HEK293 (cell line): ENCODE measurements around the gene CPEB4.

Experiments
- CTCF ChIA-PET: fragments of 350-600 bp; formaldehyde crosslinking; extraction: SDS; loops from one replicate; lab custom pipeline; 2021; ENCODE audit warnings: antibody characterized with exemption; lab: Yijun Ruan, JAX
- POLR2A ChIA-PET: fragments of 300-600 bp; formaldehyde crosslinking; extraction: SDS; loops from one replicate; lab custom pipeline; 2020; ENCODE audit warnings: antibody characterized with exemption, inconsistent platforms; lab: Yijun Ruan, JAX
- H3K27ac ChIP-seq: fragments of 200-500 bp; sonication (Bioruptor generic); 2 replicates; pipeline ENCODE4 v1.5.1; 2014; ENCODE audit warnings: low read depth, low read length, control low read depth, inconsistent platforms; ENCODE audit errors: extremely low read depth
- H3K36me3 ChIP-seq, 2 experiments: fragments of 200-500 bp in 1 of 2; sonication (Bioruptor generic) in 1 of 2; 1 replicate in 1 of 2; 2 replicates in 1 of 2; pipeline ENCODE4 v1.5.1; 2014 to 2017; ENCODE audit warnings: inconsistent platforms in 2 of 2, low read length in 2 of 2; ENCODE audit not compliant: control insufficient read depth in 2 of 2, insufficient read depth in 1 of 2
- H3K4me1 ChIP-seq: fragments of 200-500 bp; sonication (Bioruptor generic); 2 replicates; pipeline ENCODE4 v1.5.1; 2014; ENCODE audit warnings: mild to moderate bottlenecking, low read length, inconsistent platforms; ENCODE audit not compliant: control insufficient read depth, insufficient read depth
- H3K4me3 ChIP-seq: 2 replicates; pipeline ENCODE4 v1.5.1; 2011; ENCODE audit warnings: low read depth, mild to moderate bottlenecking, control low read depth, low read length, moderate library complexity
- H3K9me3 ChIP-seq: fragments of 200-500 bp; sonication (Bioruptor generic); 2 replicates; pipeline ENCODE4 v1.5.1; 2014; ENCODE audit warnings: low read depth, low read length, inconsistent platforms; ENCODE audit not compliant: control insufficient read depth, insufficient read depth
- GLI2 ChIP-seq: fragments of 450-650 bp; formaldehyde crosslinking; IDR thresholded peaks from 2 replicates; pipeline ENCODE4; 2017; ENCODE audit warnings: missing biosample characterization, missing genetic modification characterization, low read depth, borderline replicate concordance
- GLIS1 ChIP-seq: fragments of 450-650 bp; formaldehyde crosslinking; IDR thresholded peaks from 2 replicates; pipeline ENCODE4 v1.5.1; 2016; ENCODE audit warnings: missing biosample characterization, missing genetic modification characterization
- MEIS1 ChIP-seq: sonication (generic); formaldehyde crosslinking; IDR thresholded peaks from 2 replicates; pipeline ENCODE4 v1.8.1; 2022; ENCODE audit warnings: missing genetic modification reagents, mild to moderate bottlenecking, borderline replicate concordance
- RBAK ChIP-seq: fragments of 450-650 bp; formaldehyde crosslinking; IDR thresholded peaks from 2 replicates; pipeline ENCODE4 v1.5.1; 2016; ENCODE audit warnings: missing biosample characterization, missing genetic modification characterization
- SP7 ChIP-seq: fragments of 450-650 bp; formaldehyde crosslinking; IDR thresholded peaks from 2 replicates; pipeline ENCODE4 v1.5.1; 2016; ENCODE audit warnings: missing biosample characterization, missing genetic modification characterization
- ZBTB6 ChIP-seq: fragments of 450-650 bp; formaldehyde crosslinking; IDR thresholded peaks from 2 replicates; pipeline ENCODE4 v1.5.1; 2017; ENCODE audit warnings: missing biosample characterization, missing genetic modification characterization
- ZBTB8A ChIP-seq: fragments of 450-650 bp; formaldehyde crosslinking; IDR thresholded peaks from 2 replicates; pipeline ENCODE4 v1.5.1; 2016; ENCODE audit warnings: missing biosample characterization, missing genetic modification characterization
- ZNF155 ChIP-seq: fragments of 450-650 bp; formaldehyde crosslinking; IDR thresholded peaks from 2 replicates; pipeline ENCODE4 v1.5.1; 2016; ENCODE audit warnings: missing biosample characterization, missing genetic modification characterization
- ZNF202 ChIP-seq: fragments of 450-650 bp; formaldehyde crosslinking; IDR thresholded peaks from 2 replicates; pipeline ENCODE4 v1.5.1; 2016; ENCODE audit warnings: missing biosample characterization, missing genetic modification characterization, borderline replicate concordance
- ZNF239 ChIP-seq: fragments of 450-650 bp; formaldehyde crosslinking; IDR thresholded peaks from 2 replicates; pipeline ENCODE4 v1.5.1; 2016; ENCODE audit warnings: missing biosample characterization, missing genetic modification characterization
- ZNF280C ChIP-seq: fragments of 450-650 bp; formaldehyde crosslinking; IDR thresholded peaks from 2 replicates; pipeline ENCODE4 v1.5.1; 2016; ENCODE audit warnings: missing biosample characterization, missing genetic modification characterization
- ZNF280D ChIP-seq: fragments of 450-650 bp; formaldehyde crosslinking; IDR thresholded peaks from 2 replicates; pipeline ENCODE4 v1.5.1; 2016; ENCODE audit warnings: missing biosample characterization, missing genetic modification characterization
- ZNF341 ChIP-seq: fragments of 450-650 bp; formaldehyde crosslinking; IDR thresholded peaks from 2 replicates; pipeline ENCODE4; 2016; ENCODE audit warnings: low read depth, missing biosample characterization, missing genetic modification characterization
- ZNF350 ChIP-seq: fragments of 450-650 bp; formaldehyde crosslinking; IDR thresholded peaks from 2 replicates; pipeline ENCODE4 v1.5.0; 2017; ENCODE audit warnings: missing biosample characterization, mild to moderate bottlenecking, missing genetic modification characterization
- ZNF518A ChIP-seq: fragments of 450-650 bp; formaldehyde crosslinking; conservative IDR thresholded peaks from 2 replicates; pipeline ENCODE4 v1.5.1; 2016; ENCODE audit warnings: low read depth, missing biosample characterization, missing genetic modification characterization
- ZNF791 ChIP-seq: fragments of 450-650 bp; formaldehyde crosslinking; IDR thresholded peaks from 2 replicates; pipeline ENCODE4 v1.5.1; 2016; ENCODE audit warnings: missing biosample characterization, missing genetic modification characterization
- TF ChIP-seq, protein P1 (sequence below): fragments of 450-650 bp; formaldehyde crosslinking; IDR thresholded peaks from 2 replicates; pipeline ENCODE4 v1.5.1; 2016; ENCODE audit warnings: missing biosample characterization, missing genetic modification characterization

Gene CPEB4

GRCh38 chr5:173875189-173875588, 13.0 kb upstream of the CPEB4 start:
- TF ChIP-seq ZBTB6 (tag by site-specific recombination): no peak
- no peak for TF ChIP-seq ZNF350 (tag by site-specific recombination)
- TF ChIP-seq ZNF155 (tag by site-specific recombination): no peak
- no peak for TF ChIP-seq ZNF518A
- TF ChIP-seq GLI2 (tag by site-specific recombination): no peak
- no peak for TF ChIP-seq ZNF239
- no peak for TF ChIP-seq ZNF280D
- no peak for TF ChIP-seq SP7 (tag by site-specific recombination)
- TF ChIP-seq ZBTB8A (tag by site-specific recombination): no peak
- no peak for TF ChIP-seq ZNF280C (tag by site-specific recombination)
- no peak for TF ChIP-seq ZNF341 (tag by site-specific recombination)
- TF ChIP-seq ZNF791 (tag by site-specific recombination): no peak
- no peak for TF ChIP-seq ZNF202 (tag by site-specific recombination)
- TF ChIP-seq RBAK (tag by site-specific recombination): no peak
- TF ChIP-seq, protein P1, sequence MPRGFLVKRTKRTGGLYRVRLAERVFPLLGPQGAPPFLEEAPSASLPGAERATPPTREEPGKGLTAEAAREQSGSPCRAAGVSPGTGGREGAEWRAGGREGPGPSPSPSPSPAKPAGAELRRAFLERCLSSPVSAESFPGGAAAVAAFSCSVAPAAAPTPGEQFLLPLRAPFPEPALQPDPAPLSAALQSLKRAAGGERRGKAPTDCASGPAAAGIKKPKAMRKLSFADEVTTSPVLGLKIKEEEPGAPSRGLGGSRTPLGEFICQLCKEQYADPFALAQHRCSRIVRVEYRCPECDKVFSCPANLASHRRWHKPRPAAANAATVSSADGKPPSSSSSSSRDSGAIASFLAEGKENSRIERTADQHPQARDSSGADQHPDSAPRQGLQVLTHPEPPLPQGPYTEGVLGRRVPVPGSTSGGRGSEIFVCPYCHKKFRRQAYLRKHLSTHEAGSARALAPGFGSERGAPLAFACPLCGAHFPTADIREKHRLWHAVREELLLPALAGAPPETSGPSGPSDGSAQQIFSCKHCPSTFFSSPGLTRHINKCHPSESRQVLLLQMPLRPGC (tag by site-specific recombination): no peak
- TF ChIP-seq MEIS1: no peak
- TF ChIP-seq GLIS1: no peak
- Histone ChIP-seq H3K4me1 (no peaks in the 10 kb centered on the region), H3K9me3 (no peaks in the 10 kb centered on the region), H3K36me3 (no peaks in the 10 kb centered on the region), H3K4me3 (no peak overlapping the region), H3K27ac (no peak overlapping the region)
- ChIA-PET POLR2A (interaction anchor here (1.6 kb wide), 1 partner anchor 13 kb away, joined by 4 read pairs; the partner anchor contains the start of gene CPEB4), CTCF (no interaction called here)
